OCI-M2 (cell line): Measurements from ENCODE around the gene TARS3.

ENCODE experiments used
- DNase-seq: peaks from one replicate; lab custom pipeline; 2025; ENCODE audit not compliant: unreplicated experiment; lab: John Stamatoyannopoulos, UW

Gene TARS3

DNA sequence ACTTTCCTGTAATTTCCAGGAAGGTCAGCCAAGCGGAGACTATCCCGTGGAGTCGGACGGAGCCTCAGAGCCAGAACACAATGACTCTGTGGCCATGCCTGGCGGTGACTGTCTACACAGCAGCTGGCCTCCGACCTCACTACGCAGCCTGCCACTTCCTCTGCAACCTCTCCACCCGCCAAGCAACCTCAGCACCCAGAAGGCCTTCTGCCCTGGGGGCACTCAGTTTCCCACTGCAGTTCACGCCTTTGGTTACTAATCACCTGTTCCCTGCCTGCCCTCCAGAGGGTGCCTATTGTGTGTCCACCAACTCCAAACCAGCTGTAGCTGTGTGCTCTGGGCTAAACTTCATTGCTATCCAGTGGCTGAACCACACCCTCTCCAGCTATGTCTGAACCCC, 116.1 kb downstream of the TARS3 start:
- no peak for DNase-seq

DNA sequence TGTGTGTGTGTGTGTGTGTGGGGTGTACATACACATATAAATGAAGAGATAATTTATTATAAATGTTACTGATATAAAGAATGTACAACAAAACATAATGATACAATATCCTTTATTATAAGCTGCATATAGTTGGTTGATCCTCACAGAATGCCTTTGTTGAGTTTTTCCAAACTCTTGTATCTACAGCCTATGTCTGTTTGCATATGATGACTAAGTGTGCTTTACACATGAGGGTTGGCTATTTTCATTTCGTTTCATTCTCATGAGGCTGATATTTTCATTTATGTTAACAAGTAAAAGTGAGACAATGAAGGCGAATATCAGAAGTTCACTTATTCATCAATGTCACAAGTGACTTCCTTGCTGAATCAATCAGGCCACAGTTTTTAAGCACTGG, 117.2 kb downstream of the TARS3 start:
- no peak for DNase-seq

DNA sequence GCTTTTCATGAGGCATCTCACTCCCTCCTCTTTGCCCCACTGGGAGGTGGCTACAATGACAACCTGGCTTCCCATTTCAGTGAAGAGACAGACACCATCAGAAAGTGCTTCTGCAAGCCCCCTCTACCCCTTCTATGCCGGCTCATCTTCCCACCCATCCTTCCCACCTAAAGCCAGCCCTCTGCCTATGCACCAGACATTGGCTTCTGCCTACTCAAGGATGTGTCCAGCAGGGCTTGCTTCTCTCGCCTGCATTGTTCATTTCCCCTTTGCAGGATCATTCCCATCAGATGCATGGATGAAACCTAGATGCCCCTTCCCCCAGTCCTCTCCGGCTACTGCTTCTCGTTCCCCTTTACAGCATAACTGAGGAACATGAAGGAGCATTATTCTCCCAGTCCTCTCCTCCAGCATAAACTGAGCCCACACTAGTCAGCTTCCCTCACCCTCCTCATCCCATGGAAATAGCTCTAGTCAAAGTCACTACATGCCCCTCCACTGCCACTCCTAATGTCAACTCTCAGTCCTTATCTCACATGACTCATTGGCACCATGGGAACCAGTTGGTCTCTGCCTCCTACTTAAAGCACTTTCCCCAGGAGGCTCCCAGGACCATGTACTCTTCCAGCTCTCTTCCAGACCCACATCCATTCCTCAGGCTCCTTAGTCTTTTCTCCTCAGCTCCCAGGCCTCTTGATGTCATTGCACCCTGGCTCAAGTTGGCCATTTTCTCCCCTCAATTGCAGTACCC, 120.0 kb downstream of the TARS3 start:
- DNase-seq = no peak
